Stimulated activated naive CD4-positive, alpha-beta T cell treated with Interleukin-2 at 50 U/mL for 16 hours (primary cell): ENCODE data around the gene SVBP.

Experiments used
- DNase-seq: peaks from one replicate; lab custom pipeline; 2025; lab: John Stamatoyannopoulos, UW

The SVBP gene

GRCh38 chr1:42765269-42765668, 51.9 kb downstream of the SVBP start:
- DNase-seq = no peak

GRCh38 chr1:42762269-42762668, 54.9 kb downstream of the SVBP start:
- DNase-seq = no peak

- no peak for DNase-seq
Observed at GRCh38 chr1:42761567-42761966, 55.6 kb downstream of the SVBP start.

- DNase-seq = no peak
Observed at GRCh38 chr1:42759114-42759513, 58.1 kb downstream of the SVBP start.

GRCh38 chr1:42758641-42759040, 58.6 kb downstream of the SVBP start:
- no peak for DNase-seq

GRCh38 chr1:42757892-42758275, 59.3 kb downstream of the SVBP start:
- DNase-seq = no peak
